Stimulated activated CD4-positive, alpha-beta T cell treated with anti-CD3 and anti-CD28 coated beads, Interleukin-15, amount 100 ng/mL, for 1 hour (primary cell): ENCODE data around the gene GTPBP3.

Experiments used
- DNase-seq, 2 donors: peaks; one replicate each; pipeline ENCODE4 v3.0.0-alpha.2; 2020; ENCODE audit warnings: low read depth in 1 of 2, low spot score in 1 of 2

Gene GTPBP3

DNA sequence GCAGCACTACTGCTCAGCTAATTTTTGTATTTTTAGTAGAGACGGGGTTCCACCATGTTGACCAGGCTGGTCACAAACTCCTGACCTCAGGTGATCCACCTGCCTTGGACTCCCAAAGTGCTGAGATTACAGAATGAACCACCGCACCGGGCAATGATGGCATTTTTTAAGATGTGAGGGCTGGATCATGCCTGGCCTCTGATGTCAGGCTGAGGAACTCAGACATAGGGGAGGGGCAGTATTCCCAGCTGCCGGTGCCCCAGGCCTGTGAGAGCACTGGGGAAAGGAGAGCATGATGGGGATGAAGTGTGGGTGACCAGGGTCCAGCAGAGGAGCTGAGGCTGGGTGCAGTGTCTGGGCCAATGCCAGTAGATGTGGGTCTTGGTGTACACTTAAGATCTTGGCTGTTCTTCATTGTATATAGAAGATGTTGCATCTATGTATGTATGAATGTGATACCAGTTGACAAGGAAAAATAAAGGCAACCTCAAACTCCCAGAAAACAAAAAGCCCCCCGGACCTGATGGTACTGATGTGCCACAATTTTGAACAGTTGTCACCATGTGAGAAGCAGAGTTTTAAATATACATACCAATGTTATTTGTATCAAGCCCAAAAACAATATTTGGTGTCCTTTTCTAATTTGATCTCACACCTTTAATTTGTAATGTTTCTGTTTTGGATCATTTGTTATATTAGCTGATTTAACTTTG is 43.2 kb downstream of the GTPBP3 start:
- DNase-seq: no peak

DNA sequence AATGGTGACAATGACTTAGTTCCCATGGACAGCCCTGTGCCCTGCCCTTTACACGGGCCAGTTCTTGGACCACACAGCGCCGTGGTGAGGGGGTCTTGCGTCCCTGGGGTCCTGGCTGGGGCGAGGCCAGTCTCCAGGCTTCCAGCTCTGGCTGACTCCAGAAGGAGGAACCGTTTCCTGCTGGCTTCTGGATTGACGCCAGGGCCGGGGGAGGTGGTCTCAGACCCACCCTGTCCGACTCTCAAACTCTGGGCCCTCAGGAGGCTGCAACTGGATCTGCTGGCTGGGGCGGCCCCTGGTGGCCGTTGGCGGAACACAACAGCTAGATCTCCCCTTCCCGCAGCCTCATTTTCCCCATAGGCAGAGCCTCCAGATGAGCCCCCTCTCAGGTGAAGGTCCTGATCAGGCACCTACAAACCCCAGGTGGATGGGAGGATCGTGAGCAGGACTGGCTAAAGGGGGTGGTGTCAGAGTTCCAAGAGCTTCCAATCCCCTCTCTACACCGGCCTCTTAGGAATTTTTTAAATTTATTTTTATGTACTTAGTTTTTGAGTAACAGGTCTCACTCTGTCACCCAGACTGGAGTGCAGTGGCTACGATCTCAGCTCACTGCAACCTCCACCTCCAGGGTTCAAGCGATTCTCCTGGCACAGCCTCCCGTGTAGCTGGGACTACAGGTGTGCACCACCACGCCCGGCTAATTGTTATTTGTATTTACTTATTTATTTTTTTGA is 48.7 kb downstream of the GTPBP3 start:
- peak; percentile 44 to 57 for DNase-seq

DNA sequence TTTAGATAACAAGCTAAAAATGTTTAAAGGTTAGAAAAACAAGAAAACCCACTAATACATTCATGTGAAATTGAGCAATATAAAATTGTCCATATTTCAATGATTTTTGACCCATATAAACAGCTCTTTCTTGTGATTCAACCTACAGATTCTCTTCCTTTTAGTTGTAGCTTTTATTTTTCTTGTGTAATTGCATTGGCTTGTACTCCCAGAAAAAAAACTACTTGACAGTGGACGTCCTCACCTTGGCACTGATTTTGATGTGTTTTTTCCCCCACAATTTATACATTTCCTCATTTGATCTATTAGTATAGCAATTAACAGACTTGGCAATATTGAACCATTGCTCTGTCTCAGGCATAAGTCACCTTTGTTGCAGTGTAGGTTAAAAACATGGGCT is 51.9 kb downstream of the GTPBP3 start:
- DNase-seq: no peak

DNA sequence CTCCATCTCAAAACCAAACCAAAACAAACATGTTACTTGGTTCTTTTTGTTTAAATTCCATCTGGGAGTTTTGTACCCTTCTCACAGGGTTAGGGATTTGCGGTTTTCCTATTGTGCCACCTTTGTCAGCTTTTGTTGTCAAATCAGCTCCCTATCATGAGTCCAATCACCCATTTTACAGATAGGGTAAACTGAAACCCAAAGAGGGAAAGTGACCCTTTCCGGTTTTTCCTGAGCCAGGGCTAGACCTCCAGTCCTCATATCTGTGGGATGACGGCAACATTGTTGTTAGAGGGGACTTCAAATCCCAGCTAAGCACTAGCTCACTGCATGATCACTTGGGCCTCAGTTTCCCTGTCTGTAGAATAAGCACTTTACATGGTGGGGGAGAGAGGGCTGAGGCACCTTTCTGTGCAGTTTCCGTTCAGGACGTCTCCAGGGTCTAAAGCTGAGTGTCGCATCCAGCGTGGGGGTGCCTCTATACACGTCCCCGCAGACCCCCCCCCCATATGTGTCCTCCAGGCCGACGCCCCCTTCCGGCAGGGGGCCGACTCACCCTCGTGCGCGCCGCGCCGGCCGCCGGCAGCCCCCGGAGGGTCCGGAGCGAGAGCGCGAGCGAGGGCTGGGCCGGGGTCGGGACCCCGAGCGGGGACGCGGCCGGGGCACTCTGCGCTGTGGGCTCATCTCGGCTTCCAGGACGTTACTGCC is 52.8 kb downstream of the GTPBP3 start:
- no peak for DNase-seq

DNA sequence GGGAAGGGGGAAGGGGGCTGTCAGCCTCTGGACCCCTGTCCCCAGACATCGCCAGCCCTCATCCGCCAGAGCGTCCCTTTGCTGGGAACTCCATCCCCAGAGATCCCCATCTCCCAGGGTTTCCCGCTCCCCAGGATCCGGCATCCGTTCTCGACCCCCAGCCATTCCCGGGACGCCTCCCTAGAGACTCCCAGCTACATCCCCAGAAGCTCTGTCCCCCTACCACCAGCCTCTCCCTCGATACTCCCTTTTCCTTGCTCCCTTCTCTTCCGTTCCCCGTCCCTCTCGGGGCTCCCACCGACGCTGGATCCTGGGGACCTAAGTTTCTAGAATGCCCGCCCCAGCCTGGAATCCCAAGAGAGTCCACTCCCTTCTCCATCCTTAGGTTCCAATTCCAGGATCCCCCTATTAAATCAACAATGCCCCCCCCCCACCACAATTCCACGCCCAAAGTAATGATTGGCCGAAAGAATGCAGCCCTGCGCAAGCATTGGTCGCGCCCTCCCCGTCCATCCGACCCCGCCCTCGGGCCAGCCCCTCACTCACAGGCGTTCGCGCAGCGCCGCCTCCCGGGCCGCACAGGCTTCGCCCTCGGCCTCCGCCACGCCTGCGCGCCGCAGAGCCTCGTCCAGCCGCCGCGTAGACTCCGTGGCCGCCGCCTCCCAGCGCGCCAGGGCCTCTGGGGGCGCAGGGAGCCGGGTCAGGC is 53.5 kb downstream of the GTPBP3 start:
- DNase-seq: peak; percentile 74 to 86

DNA sequence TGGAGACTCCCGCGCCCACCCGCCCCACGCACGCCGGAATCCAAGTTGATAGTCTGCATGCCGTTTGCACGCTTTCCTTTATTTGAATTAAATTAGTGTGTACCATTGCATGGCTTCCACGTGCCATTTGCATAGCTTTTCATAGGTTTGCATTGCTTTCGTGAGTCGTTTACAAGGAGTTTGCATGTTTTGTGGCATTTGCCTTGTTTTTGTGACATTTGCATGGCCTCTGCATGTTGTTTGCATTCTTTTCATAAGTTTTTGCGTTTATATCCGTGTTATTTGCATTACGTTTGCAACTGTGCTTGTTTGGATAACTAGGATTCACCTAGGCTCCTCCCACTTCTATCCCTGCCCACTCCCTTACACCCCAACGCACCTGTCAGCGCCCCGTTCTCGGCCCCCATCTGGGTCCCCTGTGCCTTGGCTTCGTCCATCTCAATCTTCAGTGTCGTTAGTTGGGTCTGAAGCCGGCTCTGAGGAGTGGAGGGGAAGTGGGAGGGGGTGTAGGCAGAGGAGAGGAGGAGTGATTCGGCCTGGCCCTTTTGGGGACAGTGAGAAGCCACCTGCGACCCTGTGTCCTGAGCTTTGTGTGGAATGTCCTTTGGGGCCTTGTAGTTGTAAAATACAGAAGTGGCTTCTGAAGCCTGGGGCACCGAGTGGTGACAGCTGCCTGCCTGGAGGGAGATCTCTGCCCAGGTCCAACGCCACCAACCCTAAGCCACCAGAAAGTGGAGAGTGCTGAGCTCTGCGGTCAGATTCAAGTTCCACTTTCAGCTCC is 54.2 kb downstream of the GTPBP3 start:
- no peak for DNase-seq
